SK-N-SH (cell line): ENCODE results near the gene LIG1. TPM values are rescaled to one million over a fixed set of nuclear protein-coding genes. Genes with fewer than 3 reads are reported as not detected.

Experiments
- CTCF ChIA-PET: fragments of 300-600, 350-600 bp; formaldehyde crosslinking; extraction: SDS; loops from one replicate; lab custom pipeline; 2021; lab: Yijun Ruan, JAX
- POLR2A ChIA-PET: fragments of 350-600 bp; sonication (Branson Sonifier 250); formaldehyde crosslinking; extraction: SDS; loops from one replicate; lab custom pipeline; 2020; ENCODE audit warnings: antibody characterized with exemption, inconsistent platforms; lab: Yijun Ruan, JAX
- DNase-seq: peaks from one replicate; pipeline ENCODE4 v3.0.0; 2012
- H2AFZ ChIP-seq: fragments of 200-600 bp; sonication (generic); 2 replicates; pipeline ENCODE4 v1.8.1; 2016; ENCODE audit warnings: antibody characterized with exemption, mild to moderate bottlenecking, low read depth
- H3F3A ChIP-seq: fragments of 200-600 bp; sonication (generic); replicated peaks from 2 replicates; pipeline ENCODE3; 2016; ENCODE audit warnings: antibody characterized with exemption, mild to moderate bottlenecking; ENCODE audit not compliant: insufficient read depth
- H3K27ac ChIP-seq, 2 experiments: fragments of 200-500 bp in 1 of 2; fragments of 200-600 bp in 1 of 2; sonication (Bioruptor generic) in 1 of 2; sonication (generic), shearing (Covaris generic) in 1 of 2; 2 replicates each; pipeline versions ENCODE4 v1.5.1 to v1.6.1; 2014 to 2016; ENCODE audit warnings: low read depth in 2 of 2, inconsistent platforms in 1 of 2, low read length in 1 of 2, mild to moderate bottlenecking in 1 of 2, mixed read lengths in 1 of 2
- H3K27me3 ChIP-seq: fragments of 200-600 bp; sonication (generic), shearing (Covaris generic); 2 replicates; pipeline ENCODE4 v1.6.1; 2016; ENCODE audit warnings: mixed run types; ENCODE audit not compliant: insufficient read depth
- H3K36me3 ChIP-seq, 2 experiments: fragments of 200-500 bp in 1 of 2; fragments of 200-600 bp in 1 of 2; sonication (Bioruptor generic) in 1 of 2; sonication (generic) in 1 of 2; replicated peaks in 1 of 2; 2 replicates each; pipeline versions ENCODE3 to v1.5.1; 2014 to 2016; ENCODE audit warnings: low read length in 1 of 2, mild to moderate bottlenecking in 1 of 2; ENCODE audit not compliant: insufficient read depth in 2 of 2, control insufficient read depth in 1 of 2
- H3K4me1 ChIP-seq, 2 experiments: fragments of 200-500 bp in 1 of 2; fragments of 200-600 bp in 1 of 2; sonication (Bioruptor generic) in 1 of 2; sonication (generic), shearing (Covaris generic) in 1 of 2; 2 replicates each; pipeline versions ENCODE4 v1.5.1 to v1.6.1; 2014 to 2016; ENCODE audit warnings: low read depth in 1 of 2, low read length in 1 of 2, mixed run types in 1 of 2; ENCODE audit not compliant: insufficient read depth in 2 of 2, control insufficient read depth in 1 of 2
- H3K4me2 ChIP-seq: fragments of 200-600 bp; sonication (generic), shearing (Covaris generic); 2 replicates; pipeline ENCODE4 v1.6.1; 2017; ENCODE audit warnings: mixed run types
- H3K4me3 ChIP-seq, 2 experiments: fragments of 200-500 bp in 1 of 2; fragments of 200-600 bp in 1 of 2; sonication (Bioruptor generic) in 1 of 2; sonication (generic), shearing (Covaris generic) in 1 of 2; 2 replicates each; pipeline versions ENCODE4 v1.5.1 to v1.8.1; 2014 to 2016; ENCODE audit warnings: low read depth in 2 of 2, inconsistent platforms in 1 of 2, low read length in 1 of 2, mild to moderate bottlenecking in 1 of 2, mixed read lengths in 1 of 2, moderate library complexity in 1 of 2
- H3K79me2 ChIP-seq: fragments of 200-600 bp; sonication (generic); 2 replicates; pipeline ENCODE4 v1.8.1; 2017; ENCODE audit warnings: mild to moderate bottlenecking; ENCODE audit not compliant: insufficient read depth
- H3K9ac ChIP-seq: fragments of 200-600 bp; sonication (generic); 2 replicates; pipeline ENCODE4 v1.6.1; 2017; ENCODE audit warnings: mixed run types
- H3K9me2 ChIP-seq: fragments of 200-600 bp; sonication (generic); 2 replicates; pipeline ENCODE4 v1.6.1; 2017; ENCODE audit warnings: mixed run types
- H3K9me3 ChIP-seq: fragments of 200-600 bp; sonication (generic); 2 replicates; pipeline ENCODE4 v1.6.1; 2017; ENCODE audit warnings: mixed run types, mild to moderate bottlenecking, moderate library complexity
- H4K20me1 ChIP-seq: fragments of 200-600 bp; sonication (generic); 2 replicates; pipeline ENCODE4 v1.6.1; 2017; ENCODE audit warnings: mild to moderate bottlenecking, mixed run types; ENCODE audit not compliant: insufficient read depth
- CHD2 ChIP-seq: fragments of 150-350 bp; IDR thresholded peaks from 2 replicates; pipeline ENCODE4 v1.6.1; 2018; ENCODE audit warnings: low read length; ENCODE audit not compliant: partially characterized antibody
- CTCF ChIP-seq: fragments of 200-600 bp; sonication (generic); IDR thresholded peaks from 2 replicates; pipeline ENCODE4 v1.6.1; 2017; ENCODE audit warnings: antibody characterized with exemption, mild to moderate bottlenecking, moderate library complexity
- ELF1 ChIP-seq: IDR thresholded peaks from 2 replicates; pipeline ENCODE4 v1.4.0; 2012
- EZH2phosphoT487 ChIP-seq: fragments of 200-600 bp; sonication (generic); IDR thresholded peaks from 2 replicates; pipeline ENCODE4 v1.6.1; 2017; ENCODE audit warnings: low read depth, mixed run types, mild to moderate bottlenecking, antibody characterized with exemption, moderate library complexity, borderline replicate concordance
- FOXJ3 ChIP-seq: sonication (generic); formaldehyde crosslinking; IDR thresholded peaks from 2 replicates; pipeline ENCODE4 v1.5.1; 2020; ENCODE audit warnings: mild to moderate bottlenecking, missing genetic modification reagents
- GATA2 ChIP-seq: sonication (generic); formaldehyde crosslinking; IDR thresholded peaks from 2 replicates; pipeline ENCODE4 v1.5.0; 2020; ENCODE audit warnings: mild to moderate bottlenecking, missing genetic modification reagents
- JUND ChIP-seq: IDR thresholded peaks from 2 replicates; pipeline ENCODE4 v1.4.0; 2012
- MXI1 ChIP-seq: IDR thresholded peaks from 2 replicates; pipeline ENCODE4 v1.6.1; 2012; ENCODE audit warnings: mild to moderate bottlenecking, low read depth, low read length, improper control_type of control experiment
- PBX3 ChIP-seq: IDR thresholded peaks from 2 replicates; pipeline ENCODE4; 2012
- RAD21 ChIP-seq: IDR thresholded peaks from 2 replicates; pipeline ENCODE4 v1.6.1; 2012; ENCODE audit warnings: mild to moderate bottlenecking, low read length
- RCOR1 ChIP-seq: fragments of 150-350 bp; IDR thresholded peaks from 2 replicates; pipeline ENCODE4 v1.6.1; 2017; ENCODE audit warnings: antibody characterized with exemption, low read length
- RXRA ChIP-seq: IDR thresholded peaks from 2 replicates; pipeline ENCODE4 v1.4.0; 2012; ENCODE audit warnings: low read depth, mild to moderate bottlenecking, borderline replicate concordance
- SMC3 ChIP-seq: IDR thresholded peaks from 2 replicates; pipeline ENCODE4 v1.6.1; 2012; ENCODE audit warnings: low read depth, low read length, improper control_type of control experiment
- TAF1 ChIP-seq: IDR thresholded peaks from 2 replicates; pipeline ENCODE4 v1.6.1; 2012; ENCODE audit warnings: low read depth, mild to moderate bottlenecking, low read length, moderate library complexity, borderline replicate concordance
- TCF12 ChIP-seq: IDR thresholded peaks from 2 replicates; pipeline ENCODE4 v1.4.0; 2012
- TEAD4 ChIP-seq: IDR thresholded peaks from 2 replicates; pipeline ENCODE4 v1.4.0; 2012; ENCODE audit warnings: mild to moderate bottlenecking, borderline replicate concordance; ENCODE audit not compliant: insufficient read depth
- USF1 ChIP-seq: IDR thresholded peaks from 2 replicates; pipeline ENCODE4 v1.4.0; 2012; ENCODE audit warnings: low read depth, borderline replicate concordance
- WGBS: methylation state at CpG from one replicate; pipeline ENCODE4 v1.1.6; 2017; ENCODE audit warnings: low lambda C conversion rate; 5-methylcytosine and 5-hydroxymethylcytosine counted together
- polyA plus RNA-seq, 3 experiments: library from polyadenylated mRNA; depleted of rRNA; stranded (reverse); fragments of >200 nt; gene quantifications; 2 replicates each; pipeline ENCODE4 v1.2.3, GENCODE V29; 2012

LIG1 gene
- polyA plus RNA-seq, 1 of the 3 experiments (the other 2 are of a cell fraction), result 53.0 TPM

GRCh38 chr19:48127561-48127960 lies 42.6 kb downstream of the LIG1 start:
- Histone ChIP-seq H3K4me3 (no peak overlapping the region), H3K4me1 (no peaks in the 10 kb centered on the region), H3K27ac (no peak overlapping the region), H3K79me2 (no peaks in the 10 kb centered on the region), H4K20me1 (no peaks in the 10 kb centered on the region), H3K9ac (no peak overlapping the region), H3F3A (no peaks in the 10 kb centered on the region), H2AFZ (no peak overlapping the region), H3K36me3 (peaks cover 0 to 7% of the 10 kb centered on the region in 2 experiments), H3K4me2 (no peak overlapping the region), H3K9me2 (no peaks in the 10 kb centered on the region), H3K9me3 (no peaks in the 10 kb centered on the region), H3K27me3 (no peaks in the 10 kb centered on the region)
- TF ChIP-seq RAD21 (no peak), FOXJ3 (CRISPR knock-in tag) (no peak), CHD2 (no peak), SMC3 (no peak), GATA2 (CRISPR knock-in tag) (no peak), USF1 (no peak), TCF12 (no peak), RXRA (no peak), TEAD4 (no peak), RCOR1 (no peak), EZH2phosphoT487 (no peak), TAF1 (no peak), ELF1 (no peak), JUND (no peak)
- CTCF ChIA-PET, result interaction anchor here (0.6 kb wide), 1 partner anchor 18 kb away, joined by 3 read pairs; no protein-coding TSS in a partner anchor
- no peak for DNase-seq
- WGBS, result 94% methylated on average over 5 of the region's 6 CpGs
- POLR2A ChIA-PET, result no interaction called here

GRCh38 chr19:48123907-48124651 lies 46.1 kb downstream of the LIG1 start:
- 73% methylated on average over 12 of the region's 12 CpGs for WGBS

More at GRCh38 chr19:48123907-48124651, 46.1 kb downstream of the LIG1 start:
- ChIA-PET POLR2A (interaction anchor here (1.3 kb wide), 1 partner anchor 13 kb away, joined by 4 read pairs; the partner anchor contains the start of gene PLA2G4C), CTCF (interaction anchor here (0.8 to 3.2 kb wide), 5 partner anchors 14 to 161 kb away, joined by 3 to 32 read pairs (median 5); partner anchors contain the start of gene PLA2G4C)
- no peaks in the 10 kb centered on the region; a peak in 1 of 4 replicates for H3K4me1 ChIP-seq
- H3K9me3 ChIP-seq, result no peaks in the 10 kb centered on the region
- no peak overlapping the region for H2AFZ ChIP-seq
- H3K79me2 ChIP-seq, result no peaks in the 10 kb centered on the region
- TF ChIP-seq TCF12, result peak; percentile 40; the same call in 1 of the 2 replicates
- no peak for TF ChIP-seq MXI1
- TF ChIP-seq TEAD4, result no peak
- peak; percentile 22; the same call in 1 of the 2 replicates for TF ChIP-seq PBX3
- peak; percentile 27 for TF ChIP-seq CTCF
- no peak overlapping the region for H3K9ac ChIP-seq
- no peaks in the 10 kb centered on the region for H3K9me2 ChIP-seq
- H3K4me3 ChIP-seq, result no peak overlapping the region
- no peaks in the 10 kb centered on the region for H3K27me3 ChIP-seq
- no peaks in the 10 kb centered on the region for H4K20me1 ChIP-seq
- peak overlapping the region in 1 of 2 experiments; percentile 20; a peak in 2 of 4 replicates for H3K27ac ChIP-seq
- no peaks in the 10 kb centered on the region for H3F3A ChIP-seq
- no peak for DNase-seq
- H3K4me2 ChIP-seq, result no peak overlapping the region
- peaks cover 4 to 13% of the 10 kb centered on the region in 2 experiments for H3K36me3 ChIP-seq
